ENCODE measurements around the gene CACNA2D3.

DNA sequence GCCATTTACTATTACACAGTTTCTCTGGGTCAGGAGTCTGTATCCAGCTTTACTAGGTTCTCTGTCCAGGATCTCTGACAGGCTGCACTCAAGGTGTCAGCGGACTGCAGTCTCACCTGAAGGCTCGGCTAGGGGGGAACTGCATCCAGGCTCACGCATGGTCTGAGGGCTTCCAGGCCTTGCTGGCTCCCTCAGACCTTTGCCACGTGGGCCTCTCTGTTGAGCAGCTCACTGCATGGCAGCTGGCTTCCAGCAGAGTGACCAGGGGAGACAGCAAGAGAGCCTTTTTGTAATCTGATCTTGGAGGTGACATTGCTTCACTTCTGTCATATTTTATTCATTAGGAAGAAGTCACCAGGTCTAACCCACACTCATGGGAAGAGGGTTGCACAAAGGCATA is 152.3 kb downstream of the CACNA2D3 start:
- TF ChIP-seq, protein P1, sequence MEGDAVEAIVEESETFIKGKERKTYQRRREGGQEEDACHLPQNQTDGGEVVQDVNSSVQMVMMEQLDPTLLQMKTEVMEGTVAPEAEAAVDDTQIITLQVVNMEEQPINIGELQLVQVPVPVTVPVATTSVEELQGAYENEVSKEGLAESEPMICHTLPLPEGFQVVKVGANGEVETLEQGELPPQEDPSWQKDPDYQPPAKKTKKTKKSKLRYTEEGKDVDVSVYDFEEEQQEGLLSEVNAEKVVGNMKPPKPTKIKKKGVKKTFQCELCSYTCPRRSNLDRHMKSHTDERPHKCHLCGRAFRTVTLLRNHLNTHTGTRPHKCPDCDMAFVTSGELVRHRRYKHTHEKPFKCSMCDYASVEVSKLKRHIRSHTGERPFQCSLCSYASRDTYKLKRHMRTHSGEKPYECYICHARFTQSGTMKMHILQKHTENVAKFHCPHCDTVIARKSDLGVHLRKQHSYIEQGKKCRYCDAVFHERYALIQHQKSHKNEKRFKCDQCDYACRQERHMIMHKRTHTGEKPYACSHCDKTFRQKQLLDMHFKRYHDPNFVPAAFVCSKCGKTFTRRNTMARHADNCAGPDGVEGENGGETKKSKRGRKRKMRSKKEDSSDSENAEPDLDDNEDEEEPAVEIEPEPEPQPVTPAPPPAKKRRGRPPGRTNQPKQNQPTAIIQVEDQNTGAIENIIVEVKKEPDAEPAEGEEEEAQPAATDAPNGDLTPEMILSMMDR (IDR thresholded peaks at IDR 0.05; ENCODE audit: insufficient read depth, low read depth, low read length), result no peak
- TF ChIP-seq EZH2 (IDR thresholded peaks at IDR 0.05; ENCODE audit: insufficient read depth, low read length), result no peak
